Esophagus muscularis mucosa (tissue), 4 donors: ENCODE measurements around the gene RYR2. TPM values are rescaled to one million over a fixed set of nuclear protein-coding genes. Genes with fewer than 3 reads are reported as not detected.
"Not testable (repeated sequence)": the region's sequence is repeated elsewhere in the genome, so short reads cannot be mapped to it uniquely, and the experiment has no call there.

Source experiments
- DNase-seq: peaks from one replicate; pipeline ENCODE4 v3.0.0-alpha.2; 2017; ENCODE audit errors: extremely low spot score
- H3K27ac ChIP-seq, 4 donors: fragments of 200-600 bp; sonication (generic); replicated peaks in 1 of 4; 1 replicate in 3 of 4; 2 replicates in 1 of 4; pipeline ENCODE4 v1.5.1; 2016 to 2019; ENCODE audit warnings: mild to moderate bottlenecking in 1 of 4
- H3K27me3 ChIP-seq, 4 donors: fragments of 200-600 bp; sonication (generic); one replicate each; pipeline versions ENCODE4 v1.5.1 to v1.6.0; 2016 to 2019
- H3K36me3 ChIP-seq, 4 donors: fragments of 200-600 bp; sonication (generic); one replicate each; pipeline ENCODE4 v1.5.1; 2016 to 2019
- H3K4me1 ChIP-seq, 4 donors: fragments of 200-600 bp; sonication (generic); one replicate each; pipeline ENCODE4 v1.5.1; 2016 to 2019
- H3K4me3 ChIP-seq, 4 donors: fragments of 200-600 bp; sonication (generic); 1 replicate in 2 of 4; 2 replicates in 2 of 4; pipeline ENCODE4 v1.5.1; 2016 to 2019; ENCODE audit warnings: mild to moderate bottlenecking in 4 of 4, moderate library complexity in 1 of 4
- H3K9me3 ChIP-seq, 4 donors: fragments of 200-600 bp; sonication (generic); 1 replicate in 3 of 4; 2 replicates in 1 of 4; pipeline ENCODE4 v1.5.1; 2016 to 2019
- EP300 ChIP-seq: sonication (generic); formaldehyde crosslinking; IDR thresholded peaks from one replicate; pipeline ENCODE4 v1.6.1; 2017; ENCODE audit warnings: antibody characterized with exemption
- POLR2A ChIP-seq: fragments of 450-650 bp; IDR thresholded peaks from one replicate; pipeline ENCODE4 v1.6.1; 2017; ENCODE audit warnings: antibody characterized with exemption, moderate library complexity, mild to moderate bottlenecking, low read depth
- POLR2AphosphoS5 ChIP-seq, 2 donors: sonication (generic); formaldehyde crosslinking; IDR thresholded peaks; one replicate each; pipeline ENCODE4 v1.6.1; 2017; ENCODE audit warnings: antibody characterized with exemption in 2 of 2
- WGBS: methylation state at CpG from one replicate; pipeline ENCODE4 v1.1.5; 2018; 5-methylcytosine and 5-hydroxymethylcytosine counted together
- intact Hi-C: fragments of 100-400 bp; cut with DNase I; formaldehyde crosslinking; loops from one replicate; pipeline ENCODE4 v1.15.1; 2023
- total RNA-seq, 4 donors: library from RNA; depleted of rRNA; stranded (reverse); fragments of >200 nt; gene quantifications; one replicate each; pipeline versions ENCODE4 v1.1.0 to v1.2.1, GENCODE V29; 2016
- TF ChIP-seq, protein P1 (sequence below), 3 experiments: fragments of 200-600 bp in 2 of 3; fragments of 450-650 bp in 1 of 3; sonication (generic) in 2 of 3; IDR thresholded peaks; one replicate each; pipeline ENCODE4 v1.5.1; 2017 to 2019; ENCODE audit warnings: antibody characterized with exemption in 3 of 3, mild to moderate bottlenecking in 2 of 3, moderate library complexity in 1 of 3

RYR2 gene
- total RNA-seq, 4 donors from 2014 or later, result 29.8 to 56.3 (median 38.9) TPM

DNA sequence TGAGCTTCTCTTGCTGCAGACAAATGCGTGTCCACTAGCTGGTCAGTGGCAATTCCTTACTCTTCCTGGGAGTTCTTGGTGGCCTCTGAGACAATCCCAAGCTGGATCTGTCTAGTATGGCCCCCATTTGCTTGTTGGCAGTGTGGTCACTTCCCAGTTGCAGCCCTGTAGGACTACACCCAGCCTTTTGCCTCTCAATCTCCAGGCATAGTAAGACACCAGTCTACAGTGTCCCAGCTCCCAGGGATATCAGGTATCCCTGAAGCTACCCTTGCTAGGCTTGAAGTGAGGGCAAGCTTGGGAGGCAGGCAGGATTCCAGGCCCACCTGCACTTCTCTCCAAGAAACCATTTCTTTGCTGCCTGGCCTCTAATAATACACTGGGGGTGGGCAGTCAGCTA lies 316.6 kb downstream of the RYR2 start:
- intact Hi-C loops, result no loop called here

DNA sequence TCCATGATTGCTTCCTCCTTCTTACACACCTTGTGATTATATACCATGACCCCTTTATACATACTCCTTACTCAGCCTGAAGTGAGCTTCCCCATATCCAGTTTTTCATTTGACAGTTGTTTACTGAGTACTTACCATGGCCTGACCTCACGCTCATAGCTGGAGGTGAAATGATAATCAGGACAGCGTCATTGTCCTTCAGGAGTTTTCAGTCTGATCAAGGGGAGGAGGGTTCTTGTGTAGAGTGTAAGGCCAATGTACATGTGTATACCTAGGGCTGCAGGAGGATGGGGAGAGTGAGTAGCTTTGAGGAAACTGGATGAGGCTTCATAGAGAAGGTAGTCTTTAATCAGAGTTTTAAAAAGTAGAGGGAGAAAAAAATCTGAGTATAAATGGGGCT lies 325.8 kb downstream of the RYR2 start:
- TF ChIP-seq POLR2A (no peak), POLR2AphosphoS5 (IDR thresholded peaks at IDR 0.05) (no peak), EP300 (no peak)
- TF ChIP-seq, protein P1, sequence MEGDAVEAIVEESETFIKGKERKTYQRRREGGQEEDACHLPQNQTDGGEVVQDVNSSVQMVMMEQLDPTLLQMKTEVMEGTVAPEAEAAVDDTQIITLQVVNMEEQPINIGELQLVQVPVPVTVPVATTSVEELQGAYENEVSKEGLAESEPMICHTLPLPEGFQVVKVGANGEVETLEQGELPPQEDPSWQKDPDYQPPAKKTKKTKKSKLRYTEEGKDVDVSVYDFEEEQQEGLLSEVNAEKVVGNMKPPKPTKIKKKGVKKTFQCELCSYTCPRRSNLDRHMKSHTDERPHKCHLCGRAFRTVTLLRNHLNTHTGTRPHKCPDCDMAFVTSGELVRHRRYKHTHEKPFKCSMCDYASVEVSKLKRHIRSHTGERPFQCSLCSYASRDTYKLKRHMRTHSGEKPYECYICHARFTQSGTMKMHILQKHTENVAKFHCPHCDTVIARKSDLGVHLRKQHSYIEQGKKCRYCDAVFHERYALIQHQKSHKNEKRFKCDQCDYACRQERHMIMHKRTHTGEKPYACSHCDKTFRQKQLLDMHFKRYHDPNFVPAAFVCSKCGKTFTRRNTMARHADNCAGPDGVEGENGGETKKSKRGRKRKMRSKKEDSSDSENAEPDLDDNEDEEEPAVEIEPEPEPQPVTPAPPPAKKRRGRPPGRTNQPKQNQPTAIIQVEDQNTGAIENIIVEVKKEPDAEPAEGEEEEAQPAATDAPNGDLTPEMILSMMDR (IDR thresholded peaks at IDR 0.05), result no peak
- Histone ChIP-seq H3K4me1 (no peaks in the 10 kb centered on the region), H3K9me3 (no peaks in the 10 kb centered on the region), H3K4me3 (no peak overlapping the region), H3K36me3 (peaks cover 0 to 5% (median 0%) of the 10 kb centered on the region in 4 donors), H3K27ac (no peak overlapping the region), H3K27me3 (no peaks in the 10 kb centered on the region)
- intact Hi-C loops, result no loop called here
- no peak for DNase-seq
- 73% methylated on average over 2 of the region's 2 CpGs for WGBS

More for the DNA sequence above, 316.6 kb downstream of the RYR2 start:
- no peak overlapping the region for H3K4me3 ChIP-seq
- H3K27me3 ChIP-seq, result no peaks in the 10 kb centered on the region
- H3K4me1 ChIP-seq, result peaks cover 0 to 5% (median 2%) of the 10 kb centered on the region in 4 donors
- WGBS, result 100% methylated on average over 1 of the region's 1 CpG
- no peaks in the 10 kb centered on the region for H3K9me3 ChIP-seq
- TF ChIP-seq POLR2AphosphoS5 (IDR thresholded peaks at IDR 0.05), result no peak
- TF ChIP-seq EP300, result no peak
- TF ChIP-seq POLR2A, result no peak
- TF ChIP-seq, protein P1 (IDR thresholded peaks at IDR 0.05), result no peak
- no peak for DNase-seq
- no peak overlapping the region for H3K27ac ChIP-seq
- H3K36me3 ChIP-seq, result no peaks in the 10 kb centered on the region

DNA sequence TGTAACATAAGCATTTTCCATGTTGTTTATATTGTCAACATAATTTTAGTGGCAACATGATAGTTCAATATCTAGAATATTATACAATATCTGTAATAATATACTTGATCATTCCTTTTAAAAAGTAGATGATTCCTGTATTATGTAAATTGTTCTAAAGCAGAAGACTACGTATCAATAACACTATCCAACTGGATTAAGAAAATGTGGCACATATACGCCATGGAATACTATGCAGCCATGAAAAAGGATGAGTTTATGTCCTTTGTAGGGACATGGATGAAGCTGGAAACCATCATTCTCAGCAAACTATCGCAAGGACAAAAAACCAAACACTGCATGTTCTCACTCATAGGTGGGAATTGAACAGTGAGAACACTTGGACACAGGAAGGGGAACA lies 329.5 kb downstream of the RYR2 start:
- intact Hi-C loops, H3K36me3 ChIP-seq, DNase-seq, H3K9me3 ChIP-seq, H3K4me3 ChIP-seq, H3K27ac ChIP-seq, H3K4me1 ChIP-seq, H3K27me3 ChIP-seq: not testable (repeated sequence)
- WGBS, result 87% methylated on average over 3 of the region's 3 CpGs

DNA sequence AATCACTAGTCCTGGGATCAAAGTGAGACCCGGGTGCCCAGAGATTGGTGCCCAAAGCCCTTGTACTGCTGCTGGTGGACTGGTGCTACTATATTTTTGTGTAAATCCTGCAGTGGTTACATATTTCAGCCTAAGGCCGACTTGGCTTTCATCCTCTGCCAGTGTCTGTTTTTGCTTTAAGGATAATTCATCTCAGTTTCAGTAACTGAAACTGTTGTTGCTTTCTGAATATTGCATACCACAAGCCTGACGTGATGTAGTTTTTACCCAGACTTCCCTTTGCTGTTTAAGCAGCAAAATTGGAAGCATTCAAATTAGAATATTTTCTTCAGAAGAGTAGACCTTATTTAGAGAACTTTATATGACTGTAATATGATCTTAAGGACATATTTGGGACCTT lies 341.8 kb downstream of the RYR2 start:
- Histone ChIP-seq H3K36me3 (peaks cover 0 to 6% (median 0%) of the 10 kb centered on the region in 4 donors), H3K9me3 (no peaks in the 10 kb centered on the region), H3K27me3 (no peaks in the 10 kb centered on the region), H3K27ac (peak overlapping the region in 2 of 4 donors; percentile 24 to 34), H3K4me3 (no peak overlapping the region), H3K4me1 (peaks cover 8 to 16% (median 13%) of the 10 kb centered on the region in 4 donors)
- intact Hi-C loops, result loop anchor here (10.0 kb wide), 1 partner anchor 339 kb away; the partner anchor contains the start of gene RYR2
- 32% methylated on average over 3 of the region's 3 CpGs for WGBS
- DNase-seq, result no peak
- no peak for TF ChIP-seq POLR2A
- TF ChIP-seq POLR2AphosphoS5 (IDR thresholded peaks at IDR 0.05), result no peak

DNA sequence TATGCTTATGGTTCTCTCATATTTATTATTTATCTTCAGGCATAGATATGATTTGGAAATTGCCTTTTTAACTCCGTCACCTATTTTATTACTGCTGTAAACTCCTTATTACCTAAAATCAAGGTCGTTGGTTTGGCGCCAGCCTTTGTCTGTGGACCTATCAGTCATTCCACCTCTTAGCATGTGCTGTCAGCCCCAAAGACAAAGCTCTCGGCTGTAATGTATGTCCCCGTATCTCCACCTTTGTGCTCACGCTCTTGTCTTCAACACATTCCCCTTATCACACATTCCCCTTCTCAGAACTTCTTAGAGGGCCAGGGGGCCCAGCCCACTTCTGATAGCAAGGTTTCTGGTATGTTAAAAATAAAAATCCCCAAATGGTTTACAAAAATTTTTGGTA lies 342.2 kb downstream of the RYR2 start:
- H3K4me3 ChIP-seq, result no peak overlapping the region
- intact Hi-C loops, result loop anchor here (10.0 kb wide), 1 partner anchor 339 kb away; the partner anchor contains the start of gene RYR2
- DNase-seq, result no peak
- H3K4me1 ChIP-seq, result peaks cover 8 to 16% (median 13%) of the 10 kb centered on the region in 4 donors
- TF ChIP-seq POLR2A (no peak), EP300 (no peak)
- TF ChIP-seq, protein P1 (IDR thresholded peaks at IDR 0.05), result no peak
- no peaks in the 10 kb centered on the region for H3K9me3 ChIP-seq
- H3K27me3 ChIP-seq, result no peaks in the 10 kb centered on the region
- no peak overlapping the region for H3K27ac ChIP-seq
- H3K36me3 ChIP-seq, result peaks cover 0 to 6% (median 0%) of the 10 kb centered on the region in 4 donors
- WGBS, result 84% methylated on average over 6 of the region's 6 CpGs
